AG09319 (cell line): ENCODE results near the gene VPS52.

Experiments used
- DNase-seq: peaks from one replicate; pipeline ENCODE4 v3.0.0-alpha.2; 2010; ENCODE audit warnings: low read depth; ENCODE audit errors: extremely low read depth
- CTCF ChIP-seq: IDR thresholded peaks from 2 replicates; pipeline ENCODE4 v1.5.1; 2011; ENCODE audit warnings: low read depth, mild to moderate bottlenecking, inconsistent platforms, low read length, moderate library complexity

Gene VPS52

DNA sequence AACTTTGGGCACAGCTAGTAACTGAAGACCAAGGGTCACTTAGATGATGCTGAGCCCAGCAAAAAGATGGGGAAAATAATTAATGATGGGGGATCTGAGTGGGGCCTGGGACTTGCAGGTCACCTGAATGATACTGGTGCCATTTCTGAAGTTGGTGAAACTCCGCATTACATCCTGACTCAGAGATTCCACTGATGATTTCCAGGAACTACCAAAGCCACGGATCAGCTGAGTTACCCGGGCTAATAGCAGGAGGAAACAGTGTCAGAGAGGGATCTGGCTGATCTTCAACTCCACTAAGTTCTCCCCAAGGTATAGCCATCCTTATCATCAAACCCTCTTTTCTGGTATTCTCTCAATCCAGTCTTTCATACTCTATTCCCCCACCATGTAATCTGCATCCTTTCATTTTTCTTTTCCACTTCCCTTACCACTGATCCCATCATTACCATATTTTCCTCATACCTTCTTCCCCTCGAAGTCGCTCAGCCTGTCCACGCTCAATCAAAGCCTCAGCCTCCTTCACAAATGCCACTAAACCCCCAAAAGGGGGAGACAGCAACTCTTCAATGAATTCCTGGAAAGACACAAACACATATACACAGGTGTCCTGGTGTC is 20.2 kb downstream of the VPS52 start:
- no peak for DNase-seq
- no peak for TF ChIP-seq CTCF

DNA sequence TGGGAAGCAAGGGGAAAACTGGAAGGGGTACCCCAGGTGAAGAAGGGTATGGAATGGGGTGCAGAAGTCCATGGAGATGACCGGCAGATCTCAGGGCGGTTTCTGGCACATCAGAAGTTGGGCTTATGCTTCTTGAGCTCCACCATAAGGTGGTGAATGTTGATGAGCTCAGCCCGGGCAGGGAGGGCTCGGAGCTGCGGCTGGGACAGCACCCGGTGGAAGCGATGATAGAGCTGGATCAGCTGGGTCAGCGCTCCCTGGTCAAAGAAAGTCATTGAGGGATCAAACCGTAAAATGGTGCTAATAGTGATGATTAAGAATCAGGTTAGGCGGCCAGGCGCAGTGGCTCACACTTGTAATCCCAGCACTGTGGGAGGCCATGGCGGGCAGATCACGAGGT is 20.9 kb downstream of the VPS52 start:
- no peak for TF ChIP-seq CTCF
- DNase-seq = no peak

GRCh38 chr6:33249732-33250630 is 21.7 kb downstream of the VPS52 start:
- DNase-seq = peak; percentile 39
- TF ChIP-seq CTCF = no peak

DNA sequence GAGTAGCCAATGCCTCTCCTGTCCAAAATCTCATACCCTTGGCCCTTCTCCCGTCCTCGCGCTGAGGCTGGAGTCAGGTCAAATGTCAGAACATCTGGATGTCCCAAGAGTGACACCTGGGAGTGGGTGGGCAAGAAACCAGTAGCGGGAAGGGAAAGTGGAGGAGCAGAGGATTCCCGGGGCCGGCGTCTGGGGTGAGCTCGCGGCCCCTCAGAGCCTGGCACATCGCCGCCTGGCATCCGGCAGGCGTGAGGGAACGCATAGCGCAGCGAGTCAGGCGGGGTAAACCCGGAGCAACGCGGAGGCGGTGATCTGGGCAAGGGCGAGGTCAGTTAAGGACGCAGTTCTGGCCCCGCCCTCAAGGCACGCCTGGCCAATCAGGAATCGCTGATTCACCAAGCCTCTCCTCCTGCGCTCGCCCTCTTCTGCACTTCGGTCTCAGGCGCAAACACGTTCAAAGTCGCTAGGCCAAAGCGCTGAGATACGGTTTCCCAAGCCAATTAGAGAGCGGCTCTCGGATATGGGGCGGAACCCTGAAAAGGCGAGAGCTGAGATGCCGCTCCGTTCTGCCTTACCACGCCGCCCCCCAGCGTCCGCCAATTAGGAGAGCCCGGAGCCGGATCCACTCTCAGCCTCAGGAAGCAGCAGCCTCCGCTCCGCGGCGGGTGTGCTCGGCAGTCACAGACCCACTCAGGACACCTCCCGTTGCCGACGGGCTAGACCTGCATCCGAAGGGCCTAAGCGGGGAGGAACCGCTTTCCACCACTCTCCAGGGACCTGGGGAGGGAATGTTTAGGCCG is 22.5 kb downstream of the VPS52 start:
- DNase-seq = peak; percentile 98
- TF ChIP-seq CTCF = peak; percentile 13

GRCh38 chr6:33248643-33248931 is 23.1 kb downstream of the VPS52 start:
- TF ChIP-seq CTCF = no peak
- no peak for DNase-seq

DNA sequence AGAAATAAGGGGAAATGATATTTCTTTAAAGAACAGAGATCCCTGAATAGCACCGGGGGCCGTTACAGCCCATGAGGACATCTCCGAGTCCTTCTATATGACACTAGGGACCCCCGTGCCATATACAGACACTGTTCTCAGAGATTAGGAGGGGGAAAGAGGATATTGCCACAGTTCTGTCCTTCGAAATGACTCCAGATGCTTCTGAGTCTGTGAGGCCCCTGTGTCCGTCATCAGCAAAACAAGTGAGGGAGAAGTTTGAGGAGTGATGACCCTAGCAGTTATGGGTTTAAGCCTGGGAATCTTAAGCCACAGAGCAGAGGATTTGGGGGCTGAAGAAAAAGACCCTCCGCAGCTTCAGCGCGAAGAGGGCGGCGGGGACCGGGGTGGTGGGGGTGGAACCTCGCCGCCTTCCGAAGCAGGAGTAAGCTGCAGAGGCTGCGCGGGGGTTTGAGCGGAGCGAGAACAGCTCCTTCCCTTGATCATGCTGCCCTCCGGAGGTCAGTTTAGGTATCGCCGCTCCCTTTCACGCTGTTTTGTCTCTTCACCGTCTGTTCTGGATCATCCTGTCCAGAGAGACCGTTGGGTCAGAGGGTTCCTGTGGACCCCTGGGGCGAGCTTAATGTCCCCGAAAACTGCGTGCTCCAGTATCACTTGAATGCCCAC is 23.6 kb downstream of the VPS52 start:
- TF ChIP-seq CTCF = peak; percentile 88
- DNase-seq = peak; percentile 59
